GM12864 (cell line): ENCODE results near the gene SLC31A1.

Experiments
- DNase-seq: peaks from one replicate; pipeline ENCODE4 v3.0.0-alpha.2; 2011; ENCODE audit warnings: low read depth
- H3K4me3 ChIP-seq: 2 replicates; pipeline ENCODE4 v1.5.1; 2011; ENCODE audit warnings: mild to moderate bottlenecking, low read depth, low read length, control low read depth
- TF ChIP-seq, protein P1 (sequence below): IDR thresholded peaks from 2 replicates; pipeline ENCODE4 v1.5.1; 2011; ENCODE audit warnings: low read depth, mild to moderate bottlenecking, moderate library complexity, low read length, control low read depth, inconsistent platforms; ENCODE audit errors: missing control alignments

SLC31A1 gene

DNA sequence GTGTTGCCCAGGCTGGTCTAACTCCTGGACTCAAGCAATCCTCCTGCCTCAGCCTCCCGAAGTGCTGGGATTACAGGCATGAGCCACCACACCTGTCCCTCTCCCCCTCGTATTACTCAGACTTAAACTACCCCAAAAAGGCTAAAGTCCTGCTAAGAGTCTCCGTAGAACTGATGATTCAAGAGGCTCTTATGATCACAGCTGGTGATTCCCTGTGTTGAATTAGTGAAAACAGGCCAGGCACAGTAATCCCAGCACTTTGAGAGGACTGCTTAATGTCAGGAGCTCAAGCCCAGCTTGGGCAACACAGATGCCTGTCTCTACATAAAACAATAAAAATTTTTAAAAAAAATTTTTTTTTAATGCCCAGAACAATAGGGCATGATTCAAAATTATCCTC lies 44.8 kb downstream of the SLC31A1 start:
- H3K4me3 ChIP-seq = no peak overlapping the region

DNA sequence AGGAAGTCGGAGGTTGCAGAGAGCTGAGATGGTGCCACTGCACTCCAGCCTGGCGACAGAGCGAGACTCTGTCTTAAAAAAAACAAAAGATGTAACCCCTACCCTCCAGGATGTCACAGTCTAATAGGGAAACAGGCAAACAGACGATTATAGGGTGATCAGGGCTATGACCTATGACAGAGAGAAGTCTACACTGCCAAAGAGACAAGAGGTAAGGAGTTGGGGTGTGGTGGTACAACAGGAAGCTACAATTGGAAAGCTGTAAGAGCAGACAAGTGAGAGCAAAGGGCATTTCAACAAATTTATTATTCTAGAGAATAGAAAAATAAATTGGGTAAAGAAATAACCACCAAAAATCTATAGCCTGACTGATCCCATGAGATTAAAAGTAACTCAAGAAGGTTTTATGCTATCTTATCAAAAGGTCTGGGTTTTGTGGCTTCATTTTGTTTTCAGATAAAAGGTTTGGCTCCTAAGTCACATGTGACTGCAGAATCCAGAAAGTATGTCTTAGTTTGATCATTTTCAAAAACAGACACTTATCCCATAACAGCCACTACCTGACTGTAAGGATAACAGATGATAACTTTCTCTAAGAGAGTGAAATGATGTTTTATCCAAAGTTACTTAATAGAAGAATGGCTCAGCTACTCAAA lies 46.7 kb downstream of the SLC31A1 start:
- H3K4me3 ChIP-seq = no peak overlapping the region
- TF ChIP-seq, protein P1, sequence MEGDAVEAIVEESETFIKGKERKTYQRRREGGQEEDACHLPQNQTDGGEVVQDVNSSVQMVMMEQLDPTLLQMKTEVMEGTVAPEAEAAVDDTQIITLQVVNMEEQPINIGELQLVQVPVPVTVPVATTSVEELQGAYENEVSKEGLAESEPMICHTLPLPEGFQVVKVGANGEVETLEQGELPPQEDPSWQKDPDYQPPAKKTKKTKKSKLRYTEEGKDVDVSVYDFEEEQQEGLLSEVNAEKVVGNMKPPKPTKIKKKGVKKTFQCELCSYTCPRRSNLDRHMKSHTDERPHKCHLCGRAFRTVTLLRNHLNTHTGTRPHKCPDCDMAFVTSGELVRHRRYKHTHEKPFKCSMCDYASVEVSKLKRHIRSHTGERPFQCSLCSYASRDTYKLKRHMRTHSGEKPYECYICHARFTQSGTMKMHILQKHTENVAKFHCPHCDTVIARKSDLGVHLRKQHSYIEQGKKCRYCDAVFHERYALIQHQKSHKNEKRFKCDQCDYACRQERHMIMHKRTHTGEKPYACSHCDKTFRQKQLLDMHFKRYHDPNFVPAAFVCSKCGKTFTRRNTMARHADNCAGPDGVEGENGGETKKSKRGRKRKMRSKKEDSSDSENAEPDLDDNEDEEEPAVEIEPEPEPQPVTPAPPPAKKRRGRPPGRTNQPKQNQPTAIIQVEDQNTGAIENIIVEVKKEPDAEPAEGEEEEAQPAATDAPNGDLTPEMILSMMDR = no peak
- DNase-seq = no peak

More for the DNA sequence above, 44.8 kb downstream of the SLC31A1 start:
- TF ChIP-seq, protein P1 = no peak
- DNase-seq = no peak

GRCh38 chr9:113269355-113269754 lies 48.0 kb downstream of the SLC31A1 start:
- no peak for DNase-seq
- no peak overlapping the region for H3K4me3 ChIP-seq
- TF ChIP-seq, protein P1 = no peak

GRCh38 chr9:113269871-113270270 lies 48.5 kb downstream of the SLC31A1 start:
- H3K4me3 ChIP-seq = no peak overlapping the region
- DNase-seq = no peak
- TF ChIP-seq, protein P1 = no peak

DNA sequence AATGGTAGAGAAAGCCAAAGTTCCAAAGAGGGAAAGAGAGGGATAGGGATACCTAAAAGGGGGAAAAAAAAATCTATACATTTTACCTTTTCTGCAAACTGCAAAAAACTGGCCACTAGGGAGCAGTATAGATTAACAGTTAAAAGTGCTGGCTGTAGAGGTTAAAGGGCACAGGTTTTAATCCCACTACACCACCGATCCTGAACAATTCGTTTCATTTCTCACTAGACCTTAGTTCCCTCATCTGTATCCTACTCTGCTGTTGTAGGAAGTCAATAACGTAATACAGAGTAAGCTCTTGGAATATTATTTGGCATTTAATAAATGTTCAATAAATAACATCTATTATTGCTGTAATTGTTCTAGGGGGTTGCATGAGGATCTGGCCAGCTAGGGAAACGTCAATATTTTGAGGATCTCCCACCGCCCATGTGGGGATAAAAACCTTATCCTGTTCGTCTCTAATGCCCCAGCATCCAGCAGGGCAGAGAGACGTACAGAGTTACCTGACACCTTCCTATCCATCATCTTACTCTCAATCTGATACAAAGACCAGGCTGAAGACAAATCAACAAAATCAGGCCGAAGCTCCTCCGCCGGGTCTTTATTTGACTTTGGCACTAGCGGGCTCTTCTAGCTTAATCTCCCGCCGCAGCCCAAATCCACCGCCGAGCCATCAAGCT lies 53.3 kb downstream of the SLC31A1 start:
- H3K4me3 ChIP-seq = peak overlapping the region; percentile 95
- TF ChIP-seq, protein P1 = peak; percentile 67
- DNase-seq = peak; percentile 30

DNA sequence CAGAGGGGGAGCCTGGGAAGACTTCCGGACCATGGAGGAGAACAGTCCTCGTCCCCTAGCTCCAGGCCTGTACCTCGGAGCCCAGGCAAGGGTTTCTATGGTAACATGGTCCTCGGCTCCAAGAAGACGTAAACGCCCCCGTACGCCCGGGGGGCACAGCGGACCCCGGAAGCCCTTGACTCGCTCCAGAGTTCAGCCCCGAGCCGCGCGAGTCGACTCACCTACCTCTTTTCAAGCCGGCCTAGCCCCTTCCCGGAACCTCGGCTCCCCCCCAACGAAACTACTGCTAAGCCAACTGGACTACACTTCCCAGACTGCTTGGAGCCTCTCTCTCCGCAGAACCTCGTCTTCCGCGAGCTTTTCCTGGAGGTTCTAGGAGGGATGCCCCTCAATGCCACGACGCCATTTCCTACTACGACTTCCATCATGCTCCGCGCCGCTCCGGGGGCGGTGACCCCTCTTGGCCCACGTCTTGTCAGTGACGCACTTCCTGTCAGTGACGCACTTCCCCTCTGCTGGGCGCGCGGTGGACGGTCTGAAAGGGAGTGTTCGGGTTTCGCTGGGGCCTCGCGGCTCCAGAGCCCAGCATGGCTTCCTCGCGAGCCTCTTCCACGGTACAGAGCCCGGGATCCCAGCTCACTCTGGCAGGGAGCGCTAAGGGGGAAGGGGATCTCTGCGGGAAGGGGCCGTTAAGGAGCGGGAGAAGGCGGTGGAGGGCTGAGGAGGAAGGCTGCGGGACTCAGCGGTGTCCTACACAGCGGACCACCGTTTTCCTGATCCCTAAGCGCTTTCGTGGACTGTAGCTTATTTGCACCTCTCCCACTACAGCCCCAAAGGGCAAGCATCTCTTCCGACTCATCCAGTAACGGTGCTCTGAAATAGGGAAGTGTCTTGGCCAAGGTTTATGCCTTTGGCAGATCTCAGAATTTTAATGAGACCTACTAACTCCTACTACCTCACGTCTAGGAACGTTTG lies 54.1 kb downstream of the SLC31A1 start, which contains the start of the genes CDC26 and PRPF4:
CDC26 (minus strand) TSS at position 416 of the 975 bp plus-strand sequence. CDS start 3,065 bp downstream, outside the sequence.
PRPF4 (plus strand) TSS at position 502 of the 975 bp plus-strand sequence; CDS start at position 588, 86 bp downstream.
- TF ChIP-seq, protein P1 = no peak
- DNase-seq = peak; percentile 92
- H3K4me3 ChIP-seq = peak within 1 kb of the TSS; percentile 95
